Measurements from ENCODE around the gene PROM1. TPM values are rescaled to one million over a fixed set of nuclear protein-coding genes. Genes with fewer than 3 reads are reported as not detected.

The PROM1 gene
- total RNA-seq, 6 experiments from 2014 or later, result 0.86 to 2.2 (median 1.3) TPM

GRCh38 chr4:16102356-16102755, 18.5 kb upstream of the PROM1 start:
- no peaks in the 10 kb centered on the region for H3K4me1 ChIP-seq
- H3K36me3 ChIP-seq, result no peaks in the 10 kb centered on the region
- intact Hi-C loops (cut with DNase I), result no loop called here
- H3K4me3 ChIP-seq, result no peak overlapping the region
- no peaks in the 10 kb centered on the region for H3K27me3 ChIP-seq
- TF ChIP-seq POLR2A (IDR thresholded peaks at IDR 0.05) (no peak), CTCF (IDR thresholded peaks at IDR 0.05) (no peak)
- no peak for DNase-seq
- 39% methylated on average over 3 of the region's 7 CpGs for WGBS (ENCODE audit: insufficient coverage, low coverage, low lambda C conversion rate, missing lambda C conversion rate)
- H3K9me3 ChIP-seq, result no peaks in the 10 kb centered on the region
- no peak for ATAC-seq
- no peak overlapping the region for H3K27ac ChIP-seq

GRCh38 chr4:16100833-16101232, 17.0 kb upstream of the PROM1 start:
- H3K4me3 ChIP-seq, result no peak overlapping the region
- DNase-seq (no peak), ATAC-seq (no peak)
- H3K27ac ChIP-seq, result no peak overlapping the region
- intact Hi-C loops (cut with DNase I), result no loop called here
- no peaks in the 10 kb centered on the region for H3K4me1 ChIP-seq
- H3K9me3 ChIP-seq, result no peaks in the 10 kb centered on the region
- WGBS (ENCODE audit: insufficient coverage, low coverage, low lambda C conversion rate, missing lambda C conversion rate), result 57% methylated on average over 1 of the region's 1 CpG
- no peak for TF ChIP-seq CTCF (IDR thresholded peaks at IDR 0.05)
- no peak for TF ChIP-seq POLR2A (IDR thresholded peaks at IDR 0.05)
- no peaks in the 10 kb centered on the region for H3K27me3 ChIP-seq
- H3K36me3 ChIP-seq, result no peaks in the 10 kb centered on the region

GRCh38 chr4:16092682-16093319, 9.0 kb upstream of the PROM1 start:
- ATAC-seq, result no peak
- intact Hi-C loops (cut with DNase I), result no loop called here
- no peak overlapping the region for H3K27ac ChIP-seq
- H3K36me3 ChIP-seq, result no peaks in the 10 kb centered on the region
- no peaks in the 10 kb centered on the region for H3K9me3 ChIP-seq
- no peak for DNase-seq
- H3K4me3 ChIP-seq, result no peak overlapping the region
- WGBS (ENCODE audit: insufficient coverage, low coverage, low lambda C conversion rate, missing lambda C conversion rate), result 83% methylated on average over 3 of the region's 4 CpGs
- no peak for TF ChIP-seq CTCF (IDR thresholded peaks at IDR 0.05)
- no peak for TF ChIP-seq POLR2A (IDR thresholded peaks at IDR 0.05)
- no peaks in the 10 kb centered on the region for H3K27me3 ChIP-seq
- H3K4me1 ChIP-seq, result no peaks in the 10 kb centered on the region

GRCh38 chr4:16090096-16090705, 6.4 kb upstream of the PROM1 start:
- Histone ChIP-seq H3K4me3 (no peak overlapping the region), H3K27ac (no peak overlapping the region), H3K27me3 (no peaks in the 10 kb centered on the region), H3K4me1 (no peaks in the 10 kb centered on the region), H3K36me3 (no peaks in the 10 kb centered on the region), H3K9me3 (no peaks in the 10 kb centered on the region)
- DNase-seq (no peak), ATAC-seq (no peak)
- 76% methylated on average over 2 of the region's 2 CpGs for WGBS (ENCODE audit: insufficient coverage, low coverage, low lambda C conversion rate, missing lambda C conversion rate)
- TF ChIP-seq CTCF (IDR thresholded peaks at IDR 0.05), result no peak
- no peak for TF ChIP-seq POLR2A (IDR thresholded peaks at IDR 0.05)
- intact Hi-C loops (cut with DNase I), result no loop called here
